ENCODE measurements around the gene ZNF593. TPM values are rescaled to one million over a fixed set of nuclear protein-coding genes. Genes with fewer than 3 reads are reported as not detected.

ZNF593 gene
- total and polyA plus RNA-seq, 9 of the 15 experiments (the other 6 are each of a cell fraction or from before 2014, with no cell fraction given), result 9.8 to 334 (median 48.2) TPM

GRCh38 chr1:26145041-26145959 lies 24.4 kb upstream of the ZNF593 start (continued):
- TF ChIP-seq MBD1 (CRISPR knock-in tag; IDR thresholded peaks at IDR 0.05) (no peak; the same call in 1 of the 2 replicates), MXD1 (CRISPR knock-in tag; IDR thresholded peaks at IDR 0.05; ENCODE audit: borderline replicate concordance, poor library complexity, severe bottlenecking) (no peak), GMEB1 (CRISPR knock-in tag; IDR thresholded peaks at IDR 0.05) (no peak)
